Stomach (tissue), 9 donors: ENCODE data around the gene EMC9. TPM values are rescaled to one million over a fixed set of nuclear protein-coding genes. Genes with fewer than 3 reads are reported as not detected.
A peak's percentile ranks its signal among the peaks of the same experiment; 100 is the strongest.

ENCODE experiments used
- DNase-seq, 2 donors: peaks; one replicate each; pipeline versions ENCODE4 v3.0.0 to v3.0.0-alpha.2; 2013 to 2019
- H3K27ac ChIP-seq, 5 donors: fragments of 200-600 bp in 4 of 5; sonication (generic) in 4 of 5; one replicate each; pipeline ENCODE4 v1.5.1; 2013 to 2019; ENCODE audit warnings: mild to moderate bottlenecking in 1 of 5, moderate library complexity in 1 of 5
- H3K27me3 ChIP-seq, 3 donors: fragments of 200-600 bp; sonication (generic); one replicate each; pipeline ENCODE4 v1.5.1; 2017 to 2019; ENCODE audit warnings: mixed run types in 1 of 3
- H3K36me3 ChIP-seq, 4 donors: fragments of 200-600 bp; sonication (generic); 1 replicate in 3 of 4; 2 replicates in 1 of 4; pipeline ENCODE4 v1.5.1; 2016 to 2019
- H3K4me1 ChIP-seq, 4 donors: fragments of 200-600 bp; sonication (generic); one replicate each; pipeline ENCODE4 v1.5.1; 2016 to 2019
- H3K4me3 ChIP-seq, 4 donors: fragments of 200-600 bp; sonication (generic) in 3 of 4; one replicate each; pipeline ENCODE4 v1.5.1; 2016 to 2019; ENCODE audit warnings: mild to moderate bottlenecking in 1 of 4
- H3K9me3 ChIP-seq, 4 donors: fragments of 200-600 bp; sonication (generic); one replicate each; pipeline ENCODE4 v1.5.1; 2016 to 2019
- EP300 ChIP-seq: sonication (generic); formaldehyde crosslinking; IDR thresholded peaks from one replicate; pipeline ENCODE4 v1.6.1; 2017; ENCODE audit warnings: antibody characterized with exemption
- POLR2A ChIP-seq, 4 donors: fragments of 450-650 bp; IDR thresholded peaks; one replicate each; pipeline ENCODE4 v1.6.1; 2016; ENCODE audit warnings: antibody characterized with exemption in 4 of 4, control low read depth in 2 of 4, mild to moderate bottlenecking in 1 of 4, moderate library complexity in 1 of 4
- POLR2AphosphoS5 ChIP-seq, 3 donors: sonication (generic); formaldehyde crosslinking; IDR thresholded peaks; one replicate each; pipeline ENCODE4 v1.6.1; 2016; ENCODE audit warnings: antibody characterized with exemption in 3 of 3
- WGBS, 5 donors: extraction: QIAGEN DNeasy Blood & Tissue Kit in 3 of 5; methylation state at CpG; one replicate each; pipeline versions ENCODE4 v1.1.5 to v1.1.7; 2013 to 2018; 5-methylcytosine and 5-hydroxymethylcytosine counted together
- intact Hi-C: fragments of 100-400 bp; cut with DNase I; formaldehyde crosslinking; loops from one replicate; pipeline ENCODE4 v1.15.1; 2023; ENCODE audit warnings: low total_unique reads
- polyA plus RNA-seq, 3 donors: library from polyadenylated mRNA; stranded (reverse); fragments of 200-250 nt; gene quantifications; one replicate each; pipeline ENCODE4 v1.2.3, GENCODE V29; 2013
- total RNA-seq, 5 donors: library from RNA; depleted of rRNA; stranded (reverse); fragments of >200 nt; gene quantifications; one replicate each; pipeline versions ENCODE4 v1.1.0 to v1.2.3, GENCODE V29; 2014 to 2016
- TF ChIP-seq, protein P1 (sequence below), 7 experiments: fragments of 450-650 bp in 4 of 7; fragments of 200-600 bp in 3 of 7; sonication (generic) in 3 of 7; IDR thresholded peaks; one replicate each; pipeline ENCODE4 v1.5.1; 2016 to 2019; ENCODE audit warnings: antibody characterized with exemption in 7 of 7, control low read depth in 2 of 7, mild to moderate bottlenecking in 1 of 7
- donor health status: healthy with polysubstance abuse.
- donor health status: Bipolar disorder and iron deficiency.
- donor health status: healthy.

EMC9 gene
- total and polyA plus RNA-seq, 8 donors: 1.3 to 59.6 (median 18.7) TPM

DNA sequence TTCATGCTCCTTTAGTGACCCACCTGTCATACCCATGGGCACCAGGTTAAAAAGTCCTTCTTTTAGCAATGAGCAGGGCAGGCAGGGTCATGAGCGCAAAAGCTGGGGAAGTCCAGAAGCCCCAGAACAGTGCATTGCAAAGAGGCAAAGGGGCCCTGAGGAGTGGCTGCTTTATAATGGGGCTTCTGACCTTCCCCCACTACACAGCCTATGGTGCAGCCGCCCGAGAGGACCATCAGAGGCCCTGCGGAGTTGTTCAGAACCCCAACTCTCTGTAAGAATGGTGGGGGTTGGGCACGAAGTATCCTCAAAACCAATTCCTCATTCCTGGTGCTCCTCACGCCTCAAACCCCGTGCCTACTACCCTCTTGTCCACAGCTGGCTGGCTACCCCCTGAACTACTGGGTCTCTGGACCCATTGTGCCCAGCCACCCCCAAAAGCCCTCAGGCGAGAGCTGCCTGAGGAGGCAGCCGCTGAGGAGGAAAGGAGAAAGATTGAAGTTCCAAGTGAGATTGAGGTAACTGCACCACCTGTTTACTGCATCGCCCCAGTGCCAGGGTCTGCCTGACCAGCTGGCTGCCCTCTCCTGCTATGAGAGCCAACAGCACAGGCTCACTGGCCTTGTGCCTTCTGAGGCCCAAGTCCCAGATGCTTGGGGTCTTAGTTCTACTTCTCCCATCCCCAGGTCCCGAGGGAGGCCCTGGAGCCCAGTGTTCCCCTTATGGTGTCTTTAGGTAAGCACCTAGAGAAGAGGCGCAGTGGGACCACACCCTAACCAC is 37.2 kb upstream of the EMC9 start:
- no peak for TF ChIP-seq POLR2AphosphoS5 (IDR thresholded peaks at IDR 0.05)
- TF ChIP-seq, protein P1, sequence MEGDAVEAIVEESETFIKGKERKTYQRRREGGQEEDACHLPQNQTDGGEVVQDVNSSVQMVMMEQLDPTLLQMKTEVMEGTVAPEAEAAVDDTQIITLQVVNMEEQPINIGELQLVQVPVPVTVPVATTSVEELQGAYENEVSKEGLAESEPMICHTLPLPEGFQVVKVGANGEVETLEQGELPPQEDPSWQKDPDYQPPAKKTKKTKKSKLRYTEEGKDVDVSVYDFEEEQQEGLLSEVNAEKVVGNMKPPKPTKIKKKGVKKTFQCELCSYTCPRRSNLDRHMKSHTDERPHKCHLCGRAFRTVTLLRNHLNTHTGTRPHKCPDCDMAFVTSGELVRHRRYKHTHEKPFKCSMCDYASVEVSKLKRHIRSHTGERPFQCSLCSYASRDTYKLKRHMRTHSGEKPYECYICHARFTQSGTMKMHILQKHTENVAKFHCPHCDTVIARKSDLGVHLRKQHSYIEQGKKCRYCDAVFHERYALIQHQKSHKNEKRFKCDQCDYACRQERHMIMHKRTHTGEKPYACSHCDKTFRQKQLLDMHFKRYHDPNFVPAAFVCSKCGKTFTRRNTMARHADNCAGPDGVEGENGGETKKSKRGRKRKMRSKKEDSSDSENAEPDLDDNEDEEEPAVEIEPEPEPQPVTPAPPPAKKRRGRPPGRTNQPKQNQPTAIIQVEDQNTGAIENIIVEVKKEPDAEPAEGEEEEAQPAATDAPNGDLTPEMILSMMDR (IDR thresholded peaks at IDR 0.05): no peak
- no peak for TF ChIP-seq POLR2A (IDR thresholded peaks at IDR 0.05)
- TF ChIP-seq EP300: no peak
- no peaks in the 10 kb centered on the region for H3K27me3 ChIP-seq
- DNase-seq: no peak
- H3K36me3 ChIP-seq: peaks cover 54 to 100% (median 99%) of the 10 kb centered on the region in 4 donors
- peak overlapping the region in 2 of 5 donors; percentile 67 to 75 for H3K27ac ChIP-seq
- WGBS, 5 donors: 83 to 93% (median 86%) methylated on average over 12 of the region's 12 CpGs
- H3K4me1 ChIP-seq: peaks cover 0 to 6% (median 2%) of the 10 kb centered on the region in 4 donors
- H3K9me3 ChIP-seq: no peaks in the 10 kb centered on the region
- intact Hi-C loops: no loop called here
- H3K4me3 ChIP-seq: no peak overlapping the region

DNA sequence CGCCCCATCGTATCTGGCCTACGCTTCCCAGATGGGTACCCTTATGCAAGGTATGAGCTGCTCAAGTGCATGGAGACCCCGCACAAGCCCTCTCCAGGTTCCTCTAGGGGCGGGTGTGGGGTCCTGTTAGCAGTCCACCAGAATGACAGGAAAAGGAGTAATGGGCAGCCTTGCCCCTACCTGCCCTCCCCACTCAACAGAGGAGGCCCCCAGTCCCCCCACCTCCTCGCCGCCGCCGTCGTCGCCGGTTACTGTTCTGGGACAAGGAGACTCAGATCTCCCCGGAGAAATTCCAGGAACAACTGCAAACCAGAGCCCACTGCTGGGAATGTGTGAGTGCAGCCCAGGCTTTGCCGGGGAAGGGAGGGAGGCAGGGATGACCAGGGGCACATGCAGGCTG is 36.5 kb upstream of the EMC9 start:
- no peak overlapping the region for H3K27ac ChIP-seq
- TF ChIP-seq POLR2AphosphoS5 (IDR thresholded peaks at IDR 0.05) (no peak), POLR2A (IDR thresholded peaks at IDR 0.05) (no peak), EP300 (no peak)
- TF ChIP-seq, protein P1 (IDR thresholded peaks at IDR 0.05): no peak
- H3K9me3 ChIP-seq: no peaks in the 10 kb centered on the region
- H3K4me3 ChIP-seq: no peak overlapping the region
- intact Hi-C loops: no loop called here
- peaks cover 47 to 99% (median 94%) of the 10 kb centered on the region in 4 donors for H3K36me3 ChIP-seq
- WGBS, 5 donors: 90 to 93% (median 92%) methylated on average over 12 to 14 of the region's 14 CpGs
- no peaks in the 10 kb centered on the region for H3K27me3 ChIP-seq
- DNase-seq: no peak
- peaks cover 0 to 10% (median 6%) of the 10 kb centered on the region in 4 donors for H3K4me1 ChIP-seq

- no peaks in the 10 kb centered on the region for H3K9me3 ChIP-seq
- 80 to 93% (median 84%) methylated on average over 10 to 12 of the region's 12 CpGs for WGBS, 5 donors
- no peak for DNase-seq
- TF ChIP-seq EP300: no peak
- TF ChIP-seq, protein P1 (IDR thresholded peaks at IDR 0.05): no peak
- no peak for TF ChIP-seq POLR2AphosphoS5 (IDR thresholded peaks at IDR 0.05)
- TF ChIP-seq POLR2A (IDR thresholded peaks at IDR 0.05): no peak
- peaks cover 0 to 17% (median 13%) of the 10 kb centered on the region in 4 donors for H3K4me1 ChIP-seq
- no peak overlapping the region for H3K27ac ChIP-seq
- H3K4me3 ChIP-seq: no peak overlapping the region
- peaks cover 42 to 93% (median 87%) of the 10 kb centered on the region in 4 donors for H3K36me3 ChIP-seq
- intact Hi-C loops: no loop called here
- no peaks in the 10 kb centered on the region for H3K27me3 ChIP-seq
These were observed 35.8 kb upstream of the EMC9 start for GRCh38 chr14:24177041-24177825.

DNA sequence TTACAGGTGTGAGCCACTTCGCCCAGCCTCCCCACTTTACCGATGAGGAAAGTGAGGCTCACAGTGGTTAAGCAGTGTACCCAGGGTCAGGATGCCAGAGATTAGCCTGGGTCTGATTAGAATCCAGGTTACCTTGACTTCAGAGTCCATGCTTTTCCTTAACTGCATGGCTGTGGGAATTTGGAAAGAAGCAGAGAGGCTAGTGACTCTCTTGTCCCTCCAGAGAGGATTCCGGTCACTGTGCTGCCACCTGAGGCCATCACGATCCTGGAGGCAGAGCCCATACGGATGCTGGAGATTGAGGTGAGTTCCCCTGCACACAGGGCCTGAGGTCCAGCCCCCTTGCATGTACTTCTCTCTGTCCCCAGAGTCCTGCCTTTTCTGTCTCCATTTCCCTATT is 35.2 kb upstream of the EMC9 start:
- Histone ChIP-seq H3K4me3 (no peak overlapping the region), H3K27me3 (no peaks in the 10 kb centered on the region), H3K27ac (no peak overlapping the region), H3K9me3 (no peaks in the 10 kb centered on the region), H3K36me3 (peaks cover 38 to 87% (median 81%) of the 10 kb centered on the region in 4 donors), H3K4me1 (peaks cover 0 to 23% (median 19%) of the 10 kb centered on the region in 4 donors)
- no peak for DNase-seq
- WGBS, 5 donors: 82 to 92% (median 85%) methylated on average over 5 of the region's 5 CpGs
- TF ChIP-seq POLR2A (IDR thresholded peaks at IDR 0.05) (no peak), POLR2AphosphoS5 (IDR thresholded peaks at IDR 0.05) (no peak), EP300 (no peak)
- TF ChIP-seq, protein P1 (IDR thresholded peaks at IDR 0.05): no peak
- intact Hi-C loops: no loop called here
